PC-9 (cell line): Measurements from ENCODE around the gene CCDC85C.

Experiments used
- CTCF ChIP-seq: fragments of 200-600 bp; sonication (generic); conservative IDR thresholded peaks from 2 replicates; pipeline ENCODE4 v1.6.1; 2017; ENCODE audit warnings: mixed run types, antibody characterized with exemption, mild to moderate bottlenecking, moderate library complexity
- EZH2 ChIP-seq: fragments of 200-600 bp; sonication (generic); IDR thresholded peaks from 2 replicates; pipeline ENCODE4 v1.8.0; 2017; ENCODE audit warnings: antibody characterized with exemption, low read depth

DNA sequence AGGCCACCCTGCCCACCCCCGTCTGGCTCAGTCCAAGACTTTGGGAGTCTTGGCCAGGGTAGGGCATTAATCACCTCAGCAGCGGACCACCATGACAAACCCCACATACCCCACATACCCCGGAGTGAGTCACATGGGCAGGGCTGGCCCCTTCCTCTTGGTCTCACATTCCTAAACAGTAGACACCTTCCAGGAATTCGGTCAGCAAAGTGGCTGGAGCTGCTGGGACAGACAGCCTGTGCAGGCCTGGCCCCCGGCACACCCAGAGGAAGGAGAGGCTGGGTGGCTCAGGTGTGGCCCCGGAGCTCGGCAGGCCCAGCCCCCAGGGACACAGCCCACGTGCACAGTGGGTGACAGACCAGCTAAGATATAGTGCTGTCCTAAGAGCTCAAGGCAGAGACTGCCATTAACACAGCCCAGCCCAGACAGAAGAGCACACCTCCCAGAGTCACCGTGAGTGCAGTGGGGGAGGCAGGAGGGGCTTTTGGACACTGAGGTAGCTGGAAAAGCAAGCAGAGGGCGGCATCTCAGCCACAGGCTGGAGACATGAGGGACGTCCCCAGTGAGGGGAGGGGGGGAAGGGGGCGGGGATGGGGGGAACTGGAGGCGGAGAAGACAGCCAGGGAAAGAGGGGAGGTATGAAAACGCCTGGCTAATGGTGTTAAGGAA lies 24.0 kb downstream of the CCDC85C start:
- TF ChIP-seq CTCF (no peak), EZH2 (no peak)
